Activated CD4-positive, alpha-beta T cell treated with anti-CD3 and anti-CD28 coated beads, Interleukin-10, Interleukin-2, amounts not matched to agents 100 ng/mL and 50 ng/mL, durations not matched to agents 16 hours and 8 hours (primary cell): ENCODE data around the gene GOSR1.
"Not testable (repeated sequence)": the region's sequence is repeated elsewhere in the genome, so short reads cannot be mapped to it uniquely, and the experiment has no call there.

ENCODE experiments used
- DNase-seq: peaks from one replicate; pipeline ENCODE4 v3.0.0-alpha.2; 2020

GOSR1 gene

DNA sequence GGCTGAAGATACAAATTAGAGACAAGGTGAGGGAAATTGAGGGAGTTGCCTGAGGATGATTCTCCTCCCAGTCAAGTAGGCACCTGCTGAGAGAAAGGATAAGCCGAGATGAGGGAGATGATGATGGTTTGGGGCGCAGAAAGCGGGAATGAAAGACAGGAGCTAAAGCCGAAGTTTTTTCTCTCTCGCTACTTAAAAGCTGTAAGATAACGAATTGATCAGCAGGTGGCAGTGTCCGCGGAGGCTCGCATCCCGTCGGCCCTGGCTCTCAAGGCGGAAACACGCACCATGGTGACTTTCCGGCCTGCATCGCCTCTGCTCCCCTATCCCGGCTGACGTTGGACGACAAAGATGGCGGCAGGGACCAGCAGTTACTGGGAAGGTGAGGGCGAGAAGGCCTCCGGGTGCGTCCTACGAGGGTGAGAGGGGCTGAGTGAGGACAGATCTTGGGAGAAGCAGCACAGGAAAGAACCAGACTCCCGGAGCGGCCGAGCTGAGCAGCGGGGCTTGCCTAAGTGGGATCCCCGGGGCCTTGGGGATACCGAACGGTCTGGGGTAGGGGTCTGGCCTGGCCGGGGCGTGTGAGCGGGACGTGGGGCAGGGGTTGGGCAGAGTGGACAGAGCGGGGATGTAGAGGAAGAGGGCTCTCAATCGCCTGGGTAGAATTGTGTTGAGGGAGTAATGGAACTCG, at the start of gene GOSR1:
GOSR1 (plus strand) TSS at position 326 of the 691 bp plus-strand sequence; CDS start at position 352, 26 bp downstream.
- peak; percentile 96 for DNase-seq

DNA sequence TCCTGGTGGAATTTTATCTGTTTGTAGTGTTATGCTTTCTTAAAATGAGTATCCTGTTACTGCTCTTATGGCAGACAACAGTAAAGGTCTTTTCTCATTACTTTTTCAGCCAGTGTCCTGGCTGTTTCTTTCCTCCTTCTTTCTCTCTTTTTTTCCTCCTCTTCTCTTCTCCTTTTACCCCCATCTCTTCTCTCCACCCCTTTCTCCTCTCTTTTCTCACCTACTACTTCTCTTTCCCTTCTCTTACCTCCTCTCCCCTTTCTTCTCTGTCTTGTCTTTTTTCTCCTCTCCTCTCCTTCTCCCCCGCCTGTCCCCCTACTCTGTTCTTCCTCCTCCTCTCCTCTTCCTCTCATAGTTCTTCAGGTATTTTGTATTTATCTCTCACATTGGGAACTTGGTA, 49.6 kb upstream of the GOSR1 start:
- no peak for DNase-seq

DNA sequence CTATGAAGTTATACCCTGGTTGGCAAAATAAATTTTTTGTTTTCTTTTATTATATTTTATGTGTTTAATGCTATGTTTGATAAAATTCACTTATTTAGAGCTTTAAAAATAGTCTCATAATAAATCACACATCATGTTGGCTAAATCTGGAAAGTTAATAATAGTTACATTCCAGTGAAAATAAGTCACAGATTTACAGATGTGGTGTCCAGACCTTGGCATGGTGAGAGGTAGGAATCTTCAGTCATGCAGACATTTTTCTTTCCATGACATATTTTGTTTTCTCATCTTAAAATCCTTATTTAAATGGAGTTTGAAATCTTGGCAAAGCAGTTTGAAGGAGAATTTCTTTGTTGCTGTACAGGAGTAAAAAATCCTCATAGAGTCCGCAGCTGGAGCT, 48.1 kb upstream of the GOSR1 start:
- DNase-seq = no peak

DNA sequence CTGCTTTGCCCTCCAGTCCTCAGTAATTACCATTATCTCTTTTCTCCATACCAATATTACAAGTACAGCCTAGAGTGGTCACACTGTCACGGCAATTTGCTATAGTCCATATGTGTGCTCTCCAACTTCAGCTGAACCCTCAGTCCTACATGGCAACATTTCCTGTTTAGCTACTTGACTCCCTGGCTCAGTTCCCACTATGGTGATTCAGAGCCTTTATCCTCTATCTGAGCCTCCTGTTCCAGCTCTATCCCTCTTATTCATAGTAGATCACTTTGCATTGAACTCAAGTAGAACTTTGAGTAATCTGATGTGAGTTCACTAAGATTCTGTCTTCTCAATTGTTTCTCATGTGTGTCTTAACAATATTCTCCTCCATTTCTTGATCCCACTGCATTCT, 43.7 kb upstream of the GOSR1 start:
- no peak for DNase-seq

DNA sequence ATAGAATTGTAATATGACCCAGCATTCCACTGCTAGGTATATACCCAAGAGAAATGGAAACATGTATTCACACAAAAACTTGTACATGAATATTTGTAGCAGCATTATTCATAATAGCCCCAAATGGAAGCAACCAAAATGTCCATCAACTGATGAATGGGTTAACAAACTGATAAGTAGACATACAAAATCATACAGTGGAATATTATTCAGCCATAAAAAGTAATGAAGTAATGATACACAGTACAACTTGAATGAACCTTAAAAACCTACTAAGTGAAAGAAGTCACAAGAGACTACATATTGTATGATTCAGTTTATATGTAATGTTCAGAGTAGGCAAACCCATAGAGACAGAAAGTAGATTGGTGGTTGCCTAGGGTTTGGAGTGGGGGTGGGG, 40.5 kb upstream of the GOSR1 start:
- no peak for DNase-seq

DNA sequence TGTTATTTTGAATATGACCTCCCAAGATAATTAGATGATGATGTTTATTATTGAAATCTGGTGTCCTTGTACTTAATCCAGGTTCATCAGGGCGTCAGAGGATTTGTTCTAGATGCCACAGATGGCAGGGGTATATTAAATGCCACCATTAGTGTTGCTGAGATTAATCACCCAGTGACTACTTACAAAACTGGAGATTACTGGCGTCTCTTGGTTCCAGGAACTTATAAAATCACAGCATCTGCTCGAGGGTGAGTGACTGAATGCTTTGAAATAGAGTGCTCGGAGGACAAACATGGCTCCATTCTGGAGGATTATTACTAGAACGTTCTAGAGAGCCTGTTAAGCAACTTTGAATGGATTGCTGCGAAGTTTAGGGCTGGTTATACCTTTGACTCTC, 33.5 kb upstream of the GOSR1 start:
- DNase-seq = no peak

DNA sequence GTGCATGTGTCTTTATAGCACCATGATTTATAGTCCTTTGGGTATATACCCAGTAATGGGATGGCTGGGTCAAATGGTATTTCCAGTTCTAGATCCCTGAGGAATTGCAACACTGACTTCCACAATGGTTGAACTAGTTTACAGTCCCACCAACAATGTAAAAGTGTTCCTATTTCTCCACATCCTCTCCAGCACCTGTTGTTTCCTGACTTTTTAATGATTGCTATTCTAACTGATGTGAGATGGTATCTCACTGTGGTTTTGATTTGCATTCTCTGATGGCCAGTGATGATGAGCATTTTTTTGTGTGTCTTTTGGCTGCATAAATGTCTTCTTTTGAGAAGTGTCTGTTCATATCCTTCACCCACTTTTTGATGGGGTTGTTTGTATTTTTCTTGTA, 30.6 kb upstream of the GOSR1 start:
- DNase-seq = not testable (repeated sequence)

DNA sequence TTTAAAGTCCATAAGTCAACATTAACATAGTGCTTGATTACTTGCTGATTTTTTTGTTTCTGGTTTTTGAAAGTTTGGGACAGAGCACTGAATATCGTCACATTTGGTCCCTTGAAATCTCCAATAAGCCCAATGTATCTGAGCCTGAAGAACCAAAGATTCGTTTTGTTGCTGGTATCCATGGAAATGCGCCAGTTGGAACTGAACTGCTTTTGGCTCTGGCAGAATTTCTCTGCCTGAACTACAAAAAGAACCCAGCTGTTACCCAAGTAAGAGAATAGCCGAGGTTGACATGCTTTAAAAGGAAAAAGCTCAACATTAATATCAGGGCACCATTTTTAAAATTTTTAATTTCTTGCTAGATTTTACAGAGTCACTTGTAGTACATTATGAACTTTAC, 27.7 kb upstream of the GOSR1 start:
- no peak for DNase-seq

DNA sequence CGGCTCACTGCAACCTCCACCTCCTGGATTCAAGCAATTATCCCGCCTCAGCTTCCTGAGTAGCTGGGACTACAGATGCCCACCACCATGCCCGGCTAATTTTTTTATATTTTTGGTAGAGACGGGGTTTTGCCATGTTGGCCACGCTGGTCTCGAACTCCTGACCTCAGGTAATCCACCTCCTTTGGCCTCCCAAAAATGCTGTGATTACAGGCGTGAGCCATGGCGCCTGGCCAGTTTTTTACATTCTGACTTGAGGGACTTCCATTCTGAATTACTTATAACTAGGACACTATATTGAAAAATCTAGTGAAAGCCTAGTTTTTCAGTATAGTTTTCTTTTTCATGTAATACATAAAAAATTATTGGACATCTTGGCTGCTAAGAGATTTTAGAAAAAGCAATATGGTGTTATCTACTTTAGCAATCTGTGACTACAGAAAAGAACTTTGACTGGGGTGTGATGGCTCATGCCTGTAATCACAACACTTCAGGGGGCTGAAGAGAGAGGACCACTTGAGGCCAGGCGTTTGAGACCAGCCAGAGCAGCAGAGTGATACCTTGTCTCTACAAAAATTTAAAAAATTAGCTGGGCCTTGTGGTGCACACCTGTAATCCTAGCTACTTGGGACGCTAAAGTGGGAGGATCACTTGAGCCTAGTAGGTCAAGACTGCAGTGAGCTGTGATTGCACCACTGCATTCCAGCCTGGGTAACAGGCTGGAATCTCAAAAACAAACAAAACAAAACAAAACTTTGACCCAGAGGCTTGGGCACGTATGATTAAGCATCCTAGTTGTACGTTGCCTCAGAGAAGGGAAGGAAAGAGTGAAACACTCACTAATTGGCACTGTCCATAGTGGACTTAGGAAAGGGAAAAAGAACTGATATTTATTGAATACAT, 26.8 kb upstream of the GOSR1 start:
- DNase-seq = no peak

DNA sequence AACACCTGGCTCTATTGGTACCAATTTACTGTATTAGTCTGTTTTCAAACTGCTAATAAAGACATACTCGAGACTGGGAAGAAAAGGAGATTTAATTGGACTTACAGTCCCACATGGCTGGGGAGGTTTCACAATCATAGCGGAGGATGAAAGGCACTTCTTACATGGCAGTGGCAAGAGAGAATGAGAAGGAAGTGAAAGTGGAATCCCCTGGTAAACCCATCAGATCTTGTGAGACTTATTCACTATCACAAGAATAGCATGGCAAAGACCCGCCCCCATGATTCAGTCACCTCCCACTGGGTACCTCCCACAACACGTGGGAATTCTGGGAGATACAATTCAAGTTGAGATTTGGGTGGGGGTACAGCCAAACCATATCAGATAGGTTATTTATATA, 22.6 kb upstream of the GOSR1 start:
- DNase-seq = no peak

DNA sequence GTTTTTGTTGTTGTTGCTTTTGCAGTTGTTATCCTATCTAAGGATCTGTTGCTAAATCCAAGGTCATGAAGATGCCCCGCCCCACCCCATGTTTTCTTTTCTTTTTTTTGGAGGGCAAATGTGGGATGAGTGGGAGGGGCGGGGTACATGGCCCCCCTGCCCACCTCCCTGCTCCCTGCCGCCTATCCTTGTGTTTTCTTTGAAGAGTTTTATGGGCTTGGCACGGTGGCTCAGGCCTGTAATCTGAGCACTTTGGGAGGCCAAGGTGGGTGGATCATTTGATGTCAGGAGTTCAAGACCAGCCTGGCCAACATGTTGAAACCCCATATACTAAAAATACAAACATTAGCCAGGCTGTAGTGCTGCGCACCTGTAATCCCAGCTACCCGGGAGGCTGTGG, 18.8 kb upstream of the GOSR1 start:
- no peak for DNase-seq

DNA sequence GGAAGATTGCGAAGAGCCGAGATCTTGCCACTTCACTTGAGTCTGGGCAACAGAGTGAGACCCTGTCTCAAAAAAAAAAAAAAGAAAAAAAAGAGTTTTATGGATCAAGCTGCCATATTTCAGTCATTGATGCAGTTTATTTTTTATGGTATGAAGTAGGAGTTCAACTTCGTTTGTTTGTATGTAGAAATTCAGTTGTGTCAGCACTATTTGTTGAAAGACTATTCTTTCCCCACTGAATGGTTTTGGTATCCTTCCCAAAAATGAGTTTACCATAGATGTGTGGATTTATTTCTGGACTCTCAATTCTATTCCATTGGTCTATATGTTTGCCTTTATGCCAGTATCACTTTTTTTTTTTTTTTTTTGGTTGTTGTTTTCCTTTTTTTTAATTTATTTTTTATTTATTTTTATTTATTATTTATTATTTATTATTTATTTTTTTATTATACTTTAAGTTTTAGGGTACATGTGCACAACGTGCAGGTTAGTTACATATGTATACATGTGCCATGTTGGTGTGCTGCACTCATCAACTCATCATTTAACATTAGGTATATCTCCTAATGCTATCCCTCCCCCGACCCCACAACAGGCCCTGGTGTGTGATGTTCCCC, 18.3 kb upstream of the GOSR1 start:
- not testable (repeated sequence) for DNase-seq

DNA sequence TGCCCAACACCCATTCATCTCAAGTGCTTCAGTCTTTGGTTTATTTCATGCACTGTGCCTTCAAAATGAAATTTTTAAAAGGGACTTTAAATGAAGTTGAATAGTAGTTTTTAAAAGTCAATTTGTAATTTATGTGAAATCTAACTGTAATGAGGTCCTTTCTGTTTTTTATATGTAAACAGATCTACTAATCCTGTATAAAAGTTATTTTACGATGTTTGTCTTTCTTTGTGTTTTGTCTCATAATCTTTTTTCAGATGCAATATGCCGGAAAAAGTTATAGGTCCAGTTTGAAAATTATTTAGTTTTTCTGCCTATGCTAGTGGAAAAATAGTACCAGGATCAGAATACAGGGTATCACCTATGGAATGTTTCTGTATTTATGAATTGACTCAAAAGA, 8.7 kb upstream of the GOSR1 start:
- DNase-seq = no peak

DNA sequence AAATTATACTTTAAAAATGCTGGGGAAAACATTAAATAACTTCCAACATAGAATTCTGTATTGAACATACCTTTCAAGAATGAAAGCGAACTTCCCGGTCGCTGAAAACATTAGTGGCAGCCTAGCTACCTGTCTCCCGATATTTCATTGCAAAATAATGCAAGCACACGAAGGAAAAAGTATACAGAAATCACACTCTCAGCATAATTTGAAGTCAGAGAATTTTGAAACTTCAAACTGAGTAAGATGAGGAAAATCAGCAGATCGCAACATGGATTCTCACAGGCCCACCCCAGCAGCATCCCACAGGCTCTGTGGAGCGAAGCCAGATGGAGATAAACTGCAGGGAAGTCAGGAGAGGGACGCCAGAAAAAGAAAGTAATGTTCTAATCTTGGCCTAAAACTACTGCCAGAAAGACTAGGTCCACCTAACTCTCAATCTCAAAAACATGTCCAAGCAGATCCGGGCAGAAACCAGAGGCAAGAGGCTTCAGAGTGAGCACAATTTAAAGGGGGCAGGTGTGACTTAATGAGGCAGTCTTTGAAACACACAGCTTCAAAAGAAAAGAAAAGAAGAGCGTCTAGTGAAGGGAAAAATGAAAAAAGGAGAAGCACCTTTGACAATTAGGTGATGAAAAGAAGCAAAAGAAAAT, 4.8 kb upstream of the GOSR1 start:
- no peak for DNase-seq

DNA sequence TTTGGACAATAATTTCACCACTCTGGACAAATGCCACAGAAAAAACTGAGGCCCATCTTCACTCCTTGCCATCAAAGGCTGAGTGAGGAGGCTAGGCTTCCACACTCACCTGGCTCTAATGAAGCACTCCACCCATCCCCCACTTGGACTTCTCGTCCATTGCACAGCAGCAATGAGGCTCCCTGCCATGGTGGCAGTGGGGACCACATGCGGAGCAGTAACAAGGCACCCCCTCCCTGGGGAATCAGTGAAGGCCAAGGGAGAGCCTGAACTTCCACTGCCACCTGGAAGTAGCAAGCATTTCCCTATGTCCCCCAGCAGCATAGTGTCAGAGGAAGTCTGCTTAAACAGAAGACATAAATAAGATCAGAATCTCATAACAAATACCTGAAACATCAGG, 2.0 kb upstream of the GOSR1 start:
- no peak for DNase-seq

DNA sequence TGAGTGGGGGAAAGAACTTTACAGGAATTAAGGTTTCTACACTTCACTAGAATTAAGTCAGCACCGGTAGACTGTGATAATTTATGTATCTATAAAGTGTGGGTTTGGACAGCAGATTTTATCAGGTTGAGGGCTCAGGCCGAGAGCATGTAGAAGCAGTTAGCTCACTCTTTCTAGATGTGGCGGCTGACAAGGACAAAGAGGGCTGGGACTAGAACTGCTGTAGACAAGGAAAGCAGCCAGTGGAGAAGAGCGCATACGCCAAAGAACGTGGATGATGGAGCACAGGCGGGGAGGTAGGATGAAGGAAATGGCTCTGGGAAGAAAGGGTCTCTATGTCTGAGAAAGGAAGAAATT, 504 bp upstream of the GOSR1 start:
- DNase-seq = peak; percentile 18

DNA sequence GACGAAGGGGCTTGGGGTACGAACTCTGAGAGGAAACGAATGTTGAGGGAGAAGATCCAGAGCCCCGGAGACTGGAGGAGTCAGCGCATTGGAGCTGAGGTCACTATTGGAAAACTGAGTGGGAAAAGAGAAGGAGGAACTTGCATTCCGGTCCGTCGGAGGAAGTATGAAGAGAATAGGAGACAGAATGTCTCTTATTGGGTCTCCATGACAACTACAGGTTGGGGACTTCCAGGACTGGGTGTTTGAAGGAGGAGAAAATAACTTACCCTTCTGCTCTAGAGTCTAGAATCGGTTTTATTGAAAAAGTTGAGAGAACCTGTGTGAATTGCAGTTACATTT, 537 bp downstream of the GOSR1 start:
- DNase-seq = peak; percentile 13

DNA sequence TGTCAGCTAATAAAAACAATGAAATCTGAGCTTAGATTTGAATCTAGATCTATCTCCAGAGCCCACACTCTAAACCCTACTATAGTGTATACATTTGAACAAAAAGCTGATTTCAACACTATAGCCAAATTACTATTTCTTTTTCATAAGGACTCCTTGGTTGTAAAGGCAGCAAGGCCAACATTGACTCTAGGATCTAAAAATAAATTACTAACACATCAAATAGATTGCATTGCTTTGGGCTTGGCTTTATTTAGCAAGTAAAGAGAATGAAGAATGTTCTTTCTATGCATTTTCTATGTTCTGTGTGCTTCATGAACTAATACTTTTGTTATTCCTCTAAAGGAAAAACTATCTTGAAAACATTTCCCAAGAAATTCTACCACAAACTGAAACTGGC, 5.3 kb downstream of the GOSR1 start:
- DNase-seq = no peak

DNA sequence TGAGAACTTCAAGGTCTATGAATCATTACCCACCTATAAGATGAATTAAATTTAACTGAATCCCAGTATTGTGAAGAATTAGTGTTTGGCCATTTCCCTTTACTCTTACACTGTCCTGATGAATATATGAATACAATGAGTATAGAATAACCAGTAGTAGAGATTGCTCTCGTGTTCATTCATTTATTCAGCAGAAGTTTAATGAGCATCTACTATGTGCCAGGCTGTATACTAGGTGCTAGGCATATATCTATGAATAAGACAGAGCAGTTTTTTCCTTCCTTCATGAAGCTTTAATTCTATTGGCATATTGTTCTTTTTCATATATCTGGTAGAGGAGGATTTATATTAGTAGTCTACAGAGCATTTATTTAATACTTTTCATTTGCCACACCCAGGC, 6.0 kb downstream of the GOSR1 start:
- DNase-seq = no peak

DNA sequence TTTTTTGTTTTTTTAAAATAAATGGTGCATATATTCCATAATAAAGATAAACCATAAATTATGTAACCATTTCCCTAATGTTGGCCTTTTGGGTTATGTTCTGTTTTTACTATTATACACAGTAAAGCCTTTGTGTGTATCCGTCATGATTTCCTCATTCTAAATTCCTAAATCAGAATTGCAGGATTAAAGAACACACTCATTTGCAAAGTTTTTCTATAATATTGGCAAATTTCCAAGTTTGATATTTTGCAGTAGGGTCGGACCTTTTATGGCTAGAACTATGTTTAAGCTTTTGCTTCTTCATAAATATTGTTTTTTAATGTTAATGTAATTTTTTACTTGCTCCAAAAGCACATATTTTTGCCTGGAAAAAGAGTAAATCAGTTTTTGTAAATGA, 16.6 kb downstream of the GOSR1 start:
- no peak for DNase-seq

DNA sequence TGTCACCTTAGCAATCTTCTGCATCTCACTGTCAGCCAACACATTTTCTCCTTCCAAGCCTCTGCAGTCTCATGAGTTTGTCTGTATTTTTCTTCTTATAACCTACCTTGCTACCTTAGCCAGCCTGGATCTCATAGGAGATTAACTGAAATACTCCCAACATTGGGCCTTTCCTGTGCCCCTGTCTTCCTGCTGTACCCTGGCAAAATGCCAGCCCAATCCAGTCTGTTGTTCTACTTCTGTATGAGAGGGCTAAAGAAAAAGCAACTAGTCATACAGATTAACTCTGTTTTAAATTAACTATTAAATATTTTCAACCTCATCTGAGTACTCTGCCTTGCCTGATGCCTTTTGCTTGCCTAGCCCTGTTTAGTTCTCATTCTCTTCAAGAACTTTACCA, 18.4 kb downstream of the GOSR1 start:
- no peak for DNase-seq

DNA sequence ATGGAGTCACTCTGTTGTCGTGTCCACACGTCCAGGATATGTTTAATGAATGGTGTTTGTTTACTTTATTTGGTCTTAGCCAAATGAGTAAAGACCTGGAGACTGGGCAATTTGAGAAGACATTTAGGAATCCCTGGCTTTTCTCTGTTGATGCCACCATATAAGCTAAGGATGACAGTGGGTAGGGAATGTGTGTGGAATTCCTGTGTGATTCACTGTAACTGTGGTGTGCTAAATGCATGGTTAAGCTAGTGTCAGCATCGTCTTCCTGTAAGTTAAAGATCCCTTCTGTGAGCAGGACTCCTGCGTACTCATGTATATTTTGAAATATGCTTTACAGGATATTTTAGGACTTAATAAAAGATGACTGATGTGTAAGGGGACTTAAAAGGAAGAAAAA, 26.4 kb downstream of the GOSR1 start:
- no peak for DNase-seq

DNA sequence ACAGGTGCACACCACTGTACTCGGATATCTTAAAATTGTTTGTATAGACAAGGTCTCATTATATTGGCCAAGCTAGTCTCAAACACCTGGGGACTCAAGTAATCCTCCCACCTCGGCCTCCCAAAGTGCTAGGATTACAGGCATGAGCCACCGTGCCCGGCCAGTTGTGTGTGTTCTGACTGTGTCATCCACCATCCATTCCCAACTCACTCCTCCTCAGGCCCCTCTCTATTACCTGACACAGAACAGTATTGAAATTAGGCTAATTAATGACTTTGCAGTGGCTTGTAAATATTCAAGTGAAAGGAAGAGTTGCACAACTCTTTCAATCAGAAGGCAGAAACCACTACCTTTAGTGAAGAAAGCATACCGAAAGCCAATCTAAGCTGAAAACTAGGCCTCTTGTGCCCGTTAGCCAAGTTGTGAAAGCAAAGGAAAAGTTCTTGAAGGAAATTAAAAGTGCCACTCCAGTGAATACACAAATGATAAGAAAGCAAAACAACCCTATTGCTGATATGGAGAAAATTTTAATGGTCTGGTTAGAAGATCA, 28.7 kb downstream of the GOSR1 start:
- no peak for DNase-seq
